Activated CD8-positive, alpha-beta T cell treated with anti-CD3 and anti-CD28 coated beads for 36 hours (primary cell): Measurements from ENCODE around the gene HMGCS2. TPM values are rescaled to one million over a fixed set of nuclear protein-coding genes. Genes with fewer than 3 reads are reported as not detected.
A peak's percentile ranks its signal among the peaks of the same experiment; 100 is the strongest.
"Not testable (repeated sequence)": the region's sequence is repeated elsewhere in the genome, so short reads cannot be mapped to it uniquely, and the experiment has no call there.

Experiments
- ATAC-seq: fragments of 200-7000 bp; cut with Tn5 transposase; one replicate; pipeline ENCODE4 v1.10.0; 2021; ENCODE audit warnings: mild to moderate bottlenecking, moderate library complexity
- CTCF ChIA-PET: fragments of 350-600 bp; sonication (Branson Sonifier 250); formaldehyde crosslinking; loops from one replicate; lab custom pipeline; 2021; ENCODE audit warnings: antibody characterized with exemption; lab: Charles Lee
- POLR2A ChIA-PET: fragments of 350-600 bp; sonication (Branson Sonifier 250); formaldehyde crosslinking; loops from one replicate; lab custom pipeline; 2021; ENCODE audit warnings: antibody characterized with exemption; lab: Charles Lee
- DNase-seq: peaks from one replicate; pipeline ENCODE4 v3.0.0-alpha.2; 2020
- H3K27ac Mint-ChIP-seq: one replicate; pipeline ENCODE4 v1.8.0; 2021; ENCODE audit warnings: mild to moderate bottlenecking, mixed read lengths
- H3K27me3 Mint-ChIP-seq: one replicate; pipeline ENCODE4 v1.8.0; 2021; ENCODE audit warnings: mixed read lengths
- H3K36me3 Mint-ChIP-seq: one replicate; pipeline ENCODE4 v1.8.0; 2021; ENCODE audit warnings: low read depth, mixed read lengths
- H3K4me1 Mint-ChIP-seq: one replicate; pipeline ENCODE4 v1.8.0; 2021; ENCODE audit warnings: low read depth, mixed read lengths
- H3K4me3 Mint-ChIP-seq: one replicate; pipeline ENCODE4 v1.8.0; 2021; ENCODE audit warnings: mild to moderate bottlenecking, moderate library complexity, mixed read lengths
- H3K9me3 Mint-ChIP-seq: one replicate; pipeline ENCODE4 v1.8.0; 2021; ENCODE audit warnings: mixed read lengths
- intact Hi-C: fragments of 100-400 bp; cut with micrococcal nuclease; formaldehyde crosslinking; loops from one replicate; pipeline ENCODE4 v1.10.0; 2022
- total RNA-seq, 2 experiments: library from RNA; stranded (reverse); gene quantifications; one replicate each; pipeline ENCODE4 v1.2.3, GENCODE V29; 2021
- TF ChIP-seq, protein P1 (sequence below): fragments of 200-600 bp; IDR thresholded peaks from one replicate; pipeline ENCODE4 v1.8.0; 2022; ENCODE audit warnings: antibody characterized with exemption, mild to moderate bottlenecking

Gene HMGCS2
- total RNA-seq, 2 experiments from 2014 or later, result not detected

DNA sequence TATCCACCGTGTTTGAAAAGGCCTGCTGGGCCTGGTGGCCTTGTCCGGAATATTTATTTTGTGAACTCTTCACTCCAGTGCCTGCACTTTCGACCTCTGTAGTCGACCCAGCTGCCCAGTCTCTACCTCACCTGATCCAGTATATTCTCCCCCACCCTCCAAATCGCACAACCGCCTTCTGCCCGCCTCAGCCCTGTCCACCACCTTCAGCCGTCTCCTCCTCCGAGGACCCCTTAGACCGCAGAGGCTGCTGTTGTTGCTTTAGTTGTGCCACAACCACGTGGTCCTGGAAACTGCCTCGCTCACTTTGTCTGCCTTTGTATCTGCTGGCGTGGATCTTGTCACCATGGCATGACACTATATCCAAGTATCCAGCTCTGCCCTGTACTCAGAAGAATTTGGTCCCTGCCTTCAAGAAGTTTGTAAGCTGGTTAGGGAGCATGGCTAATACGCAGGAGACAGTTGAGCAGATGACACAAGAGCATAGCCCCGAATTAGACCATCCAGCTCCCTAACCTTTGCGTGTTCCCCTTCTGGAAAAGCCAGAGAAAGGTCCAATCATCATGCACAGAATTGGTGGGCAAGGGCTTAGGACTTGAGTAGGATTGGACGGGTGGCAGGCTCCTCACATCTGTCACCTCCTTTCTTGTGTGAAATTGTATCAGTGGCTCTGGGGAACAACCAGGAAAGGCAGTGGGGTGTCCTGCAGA, 55.5 kb downstream of the HMGCS2 start:
- ChIA-PET CTCF (interaction anchor here (0.8 to 1.4 kb wide), 2 partner anchors 33 to 37 kb away, joined by 3 read pairs; no protein-coding TSS in a partner anchor), POLR2A (interaction anchor here (1.4 kb wide), 1 partner anchor 23 kb away, joined by 3 read pairs; no protein-coding TSS in a partner anchor)
- H3K4me3 Mint-ChIP-seq, result peak overlapping the region; percentile 99
- H3K9me3 Mint-ChIP-seq, result peaks cover 2% of the 10 kb centered on the region
- H3K36me3 Mint-ChIP-seq, result peaks cover 49% of the 10 kb centered on the region
- TF ChIP-seq, protein P1, sequence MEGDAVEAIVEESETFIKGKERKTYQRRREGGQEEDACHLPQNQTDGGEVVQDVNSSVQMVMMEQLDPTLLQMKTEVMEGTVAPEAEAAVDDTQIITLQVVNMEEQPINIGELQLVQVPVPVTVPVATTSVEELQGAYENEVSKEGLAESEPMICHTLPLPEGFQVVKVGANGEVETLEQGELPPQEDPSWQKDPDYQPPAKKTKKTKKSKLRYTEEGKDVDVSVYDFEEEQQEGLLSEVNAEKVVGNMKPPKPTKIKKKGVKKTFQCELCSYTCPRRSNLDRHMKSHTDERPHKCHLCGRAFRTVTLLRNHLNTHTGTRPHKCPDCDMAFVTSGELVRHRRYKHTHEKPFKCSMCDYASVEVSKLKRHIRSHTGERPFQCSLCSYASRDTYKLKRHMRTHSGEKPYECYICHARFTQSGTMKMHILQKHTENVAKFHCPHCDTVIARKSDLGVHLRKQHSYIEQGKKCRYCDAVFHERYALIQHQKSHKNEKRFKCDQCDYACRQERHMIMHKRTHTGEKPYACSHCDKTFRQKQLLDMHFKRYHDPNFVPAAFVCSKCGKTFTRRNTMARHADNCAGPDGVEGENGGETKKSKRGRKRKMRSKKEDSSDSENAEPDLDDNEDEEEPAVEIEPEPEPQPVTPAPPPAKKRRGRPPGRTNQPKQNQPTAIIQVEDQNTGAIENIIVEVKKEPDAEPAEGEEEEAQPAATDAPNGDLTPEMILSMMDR, result no peak
- no peaks in the 10 kb centered on the region for H3K27me3 Mint-ChIP-seq
- peak overlapping the region; percentile 98 for H3K27ac Mint-ChIP-seq
- intact Hi-C loops, result no loop called here
- H3K4me1 Mint-ChIP-seq, result peaks cover 44% of the 10 kb centered on the region
- DNase-seq (peak; percentile 17), ATAC-seq (no peak)

DNA sequence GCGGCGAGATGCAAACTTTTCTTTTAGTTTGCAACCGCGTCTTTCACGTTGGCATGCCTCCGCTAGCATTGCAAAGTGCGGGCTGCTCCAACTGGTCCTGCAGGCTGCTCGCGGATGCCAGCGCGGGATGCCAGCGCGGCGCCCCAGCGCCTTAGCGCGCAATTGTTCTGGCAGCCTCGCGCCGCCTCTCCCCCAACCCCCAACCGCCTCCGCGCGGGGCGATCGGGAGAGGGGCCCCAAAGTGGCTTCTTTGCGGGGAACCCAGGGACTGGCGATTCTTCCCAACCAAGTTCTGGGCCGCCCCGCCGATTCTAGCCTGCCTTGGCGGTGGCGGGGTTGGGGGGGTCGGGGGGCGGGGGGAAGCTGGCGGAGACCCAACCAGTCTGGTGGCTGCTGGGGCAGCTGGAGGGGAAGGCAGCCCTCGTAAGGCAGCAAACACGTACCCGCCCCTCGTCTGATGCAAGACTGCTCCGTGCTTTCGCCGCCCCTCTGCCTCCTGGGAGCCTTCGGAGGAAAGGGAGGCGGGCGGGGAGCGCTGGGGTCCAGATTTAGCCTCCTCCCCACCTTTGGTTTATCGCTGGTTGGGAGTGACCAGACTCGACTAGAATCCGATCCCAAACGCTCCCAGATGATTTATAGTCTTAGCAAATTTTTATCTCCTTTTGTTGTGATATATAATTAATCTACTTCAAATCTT, 56.2 kb downstream of the HMGCS2 start:
- Mint-ChIP-seq H3K27me3 (no peaks in the 10 kb centered on the region), H3K4me3 (peak overlapping the region; percentile 99), H3K27ac (peak overlapping the region; percentile 98), H3K36me3 (peaks cover 46% of the 10 kb centered on the region), H3K9me3 (peaks cover 2% of the 10 kb centered on the region), H3K4me1 (peaks cover 40% of the 10 kb centered on the region)
- ChIA-PET CTCF (interaction anchor here (1.0 to 2.1 kb wide), 4 partner anchors 9 to 38 kb away, joined by 3 to 7 read pairs (median 5); no protein-coding TSS in a partner anchor), POLR2A (interaction anchor here (0.8 to 1.4 kb wide), 7 partner anchors 12 to 87 kb away, joined by 3 to 6 read pairs (median 4); no protein-coding TSS in a partner anchor)
- TF ChIP-seq, protein P1, result no peak
- intact Hi-C loops, result no loop called here
- DNase-seq, result peak; percentile 86
- ATAC-seq, result peak; percentile 79

DNA sequence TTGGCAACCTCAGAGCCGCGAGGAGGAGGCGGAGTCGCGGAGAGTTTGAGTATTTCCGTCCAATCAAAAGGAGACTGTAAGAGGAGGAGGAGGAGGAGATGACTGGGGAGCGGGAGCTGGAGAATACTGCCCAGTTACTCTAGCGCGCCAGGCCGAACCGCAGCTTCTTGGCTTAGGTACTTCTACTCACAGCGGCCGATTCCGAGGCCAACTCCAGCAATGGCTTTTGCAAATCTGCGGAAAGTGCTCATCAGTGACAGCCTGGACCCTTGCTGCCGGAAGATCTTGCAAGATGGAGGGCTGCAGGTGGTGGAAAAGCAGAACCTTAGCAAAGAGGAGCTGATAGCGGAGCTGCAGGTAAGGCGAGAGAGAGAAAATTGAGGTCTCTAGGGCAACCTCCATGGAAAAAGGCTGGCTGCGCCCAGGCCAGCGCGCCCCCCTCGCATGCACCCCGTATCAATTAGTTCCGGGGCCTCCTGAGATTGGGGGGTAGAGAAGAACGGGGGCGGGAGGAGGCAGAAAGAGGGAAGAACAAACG, 56.8 kb downstream of the HMGCS2 start, which contains the start of gene PHGDH:
Gene PHGDH (plus strand): TSS at position 131 of the 538 bp plus-strand sequence. CDS start 89 bp downstream, at position 220.
- Mint-ChIP-seq H3K4me3 (peak within 1 kb of the TSS; percentile 99), H3K27me3 (no peaks in the 10 kb centered on the region), H3K4me1 (peaks cover 39% of the 10 kb centered on the region), H3K36me3 (peaks cover 46% of the 10 kb centered on the region), H3K27ac (peak within 1 kb of the TSS; percentile 98), H3K9me3 (peaks cover 2% of the 10 kb centered on the region)
- DNase-seq (peak; percentile 87), ATAC-seq (peak; percentile 84)
- intact Hi-C loops, result no loop called here
- CTCF ChIA-PET, result interaction anchor here (1.0 to 2.1 kb wide), 4 partner anchors 9 to 100 kb away, joined by 3 to 7 read pairs (median 6); no protein-coding TSS in a partner anchor
- TF ChIP-seq, protein P1, result no peak
- POLR2A ChIA-PET, result interaction anchor here (0.7 to 1.4 kb wide), 9 partner anchors 12 to 87 kb away, joined by 3 to 6 read pairs (median 4); partner anchors contain the start of gene ZNF697

DNA sequence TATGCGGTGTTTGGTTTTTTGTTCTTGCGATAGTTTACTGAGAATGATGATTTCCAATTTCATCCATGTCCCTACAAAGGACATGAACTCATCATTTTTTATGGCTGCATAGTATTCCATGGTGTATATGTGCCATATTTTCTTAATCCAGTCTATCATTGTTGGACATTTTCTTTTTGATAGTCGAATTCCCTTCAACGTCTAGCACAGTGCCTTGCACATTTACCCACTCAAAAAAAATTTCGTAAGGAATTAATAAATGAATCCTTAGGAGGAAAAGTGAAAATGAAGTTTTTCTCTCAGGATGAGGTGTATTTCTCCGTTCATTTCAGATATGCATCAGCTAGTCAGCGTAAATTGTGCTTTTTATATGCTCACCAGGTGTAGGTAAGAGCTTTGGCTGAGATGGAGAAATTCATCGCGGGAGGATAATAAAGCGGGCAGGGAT, 57.3 kb downstream of the HMGCS2 start:
- H3K9me3 Mint-ChIP-seq, H3K27me3 Mint-ChIP-seq, DNase-seq, ATAC-seq, intact Hi-C loops: not testable (repeated sequence)
- peaks cover 36% of the 10 kb centered on the region for H3K4me1 Mint-ChIP-seq
- peak overlapping the region; percentile 96 for H3K27ac Mint-ChIP-seq
- H3K4me3 Mint-ChIP-seq, result peak overlapping the region; percentile 99
- peaks cover 42% of the 10 kb centered on the region for H3K36me3 Mint-ChIP-seq
- ChIA-PET POLR2A (interaction anchor here (0.7 to 1.4 kb wide), 9 partner anchors 13 to 88 kb away, joined by 3 to 6 read pairs (median 4); partner anchors contain the start of gene ZNF697), CTCF (interaction anchor here (1.0 to 2.1 kb wide), 4 partner anchors 8 to 99 kb away, joined by 3 to 7 read pairs (median 6); no protein-coding TSS in a partner anchor)

DNA sequence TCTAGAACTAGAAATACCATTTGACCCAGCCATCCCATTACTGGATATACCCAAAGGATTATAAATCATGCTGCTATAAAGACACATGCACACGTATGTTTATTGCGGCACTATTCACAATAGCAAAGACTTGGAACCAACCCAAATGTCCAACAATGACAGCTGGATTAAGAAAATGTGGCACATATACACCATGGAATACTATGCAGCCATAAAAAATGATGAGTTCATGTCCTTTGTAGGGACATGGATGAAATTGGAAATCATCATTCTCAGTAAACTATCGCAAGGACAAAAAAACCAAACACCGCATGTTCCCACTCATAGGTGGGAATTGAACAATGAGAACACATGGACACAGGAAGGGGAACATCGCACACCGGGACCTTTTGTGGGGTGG, 62.1 kb downstream of the HMGCS2 start:
- H3K4me1 Mint-ChIP-seq, POLR2A ChIA-PET, DNase-seq, H3K4me3 Mint-ChIP-seq, ATAC-seq, H3K27me3 Mint-ChIP-seq, intact Hi-C loops, CTCF ChIA-PET, H3K36me3 Mint-ChIP-seq, H3K27ac Mint-ChIP-seq: not testable (repeated sequence)
- H3K9me3 Mint-ChIP-seq, result peaks cover 12% of the 10 kb centered on the region
